Renal pelvis (tissue), 4 donors: Measurements from ENCODE around the gene PCGF2. TPM values are rescaled to one million over a fixed set of nuclear protein-coding genes. Genes with fewer than 3 reads are reported as not detected.

Experiments
- DNase-seq: peaks from one replicate; pipeline ENCODE4 v3.0.0-alpha.2; 2013
- polyA plus RNA-seq, 3 donors: library from polyadenylated mRNA; unstranded; fragments of 120-200 nt; gene quantifications; one replicate each; pipeline ENCODE4 v1.2.1, GENCODE V29; 2013; ENCODE audit not compliant: insufficient read length in 3 of 3

The PCGF2 gene
- polyA plus RNA-seq, 3 donors, result 77.2 to 86.4 (median 86.2) TPM

GRCh38 chr17:38752308-38753070 lies 4.4 kb upstream of the PCGF2 start, which contains the start of gene PSMB3:
Gene PSMB3, plus strand, starts transcription at chr17:38752741. Its CDS starts 86 bp downstream, at chr17:38752827.
- DNase-seq, result peak; percentile 99

DNA sequence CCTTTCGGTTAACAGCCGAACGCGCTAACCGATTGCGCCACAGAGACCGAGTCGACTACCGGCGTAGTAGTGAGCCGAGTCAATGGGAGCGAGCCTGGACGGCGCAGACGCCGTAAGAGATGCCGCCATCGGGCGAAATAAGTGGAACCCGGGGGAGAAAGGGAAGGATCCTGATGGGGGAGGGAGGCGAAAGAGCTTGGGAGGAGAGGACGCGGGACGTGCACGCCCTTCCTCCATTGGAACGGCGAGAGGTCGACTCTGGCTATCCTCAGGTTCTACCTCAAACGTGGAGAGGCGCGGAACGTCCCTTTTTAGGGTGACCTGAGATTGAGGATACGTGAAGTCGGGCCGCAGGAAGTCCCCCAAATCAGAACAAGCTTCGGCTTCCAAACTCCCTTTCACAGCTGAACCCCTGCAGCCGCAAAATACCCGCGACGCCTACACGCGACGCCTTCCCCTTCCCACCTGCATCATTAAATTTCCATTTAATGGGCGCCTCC lies 3.7 kb upstream of the PCGF2 start:
- peak; percentile 86 for DNase-seq

GRCh38 chr17:38751144-38751807 lies 3.1 kb upstream of the PCGF2 start:
- no peak for DNase-seq

- DNase-seq, result no peak
These were observed 2.4 kb upstream of the PCGF2 start for GRCh38 chr17:38750312-38751121.

- no peak for DNase-seq
These were observed 1.8 kb upstream of the PCGF2 start for GRCh38 chr17:38750044-38750311.

DNA sequence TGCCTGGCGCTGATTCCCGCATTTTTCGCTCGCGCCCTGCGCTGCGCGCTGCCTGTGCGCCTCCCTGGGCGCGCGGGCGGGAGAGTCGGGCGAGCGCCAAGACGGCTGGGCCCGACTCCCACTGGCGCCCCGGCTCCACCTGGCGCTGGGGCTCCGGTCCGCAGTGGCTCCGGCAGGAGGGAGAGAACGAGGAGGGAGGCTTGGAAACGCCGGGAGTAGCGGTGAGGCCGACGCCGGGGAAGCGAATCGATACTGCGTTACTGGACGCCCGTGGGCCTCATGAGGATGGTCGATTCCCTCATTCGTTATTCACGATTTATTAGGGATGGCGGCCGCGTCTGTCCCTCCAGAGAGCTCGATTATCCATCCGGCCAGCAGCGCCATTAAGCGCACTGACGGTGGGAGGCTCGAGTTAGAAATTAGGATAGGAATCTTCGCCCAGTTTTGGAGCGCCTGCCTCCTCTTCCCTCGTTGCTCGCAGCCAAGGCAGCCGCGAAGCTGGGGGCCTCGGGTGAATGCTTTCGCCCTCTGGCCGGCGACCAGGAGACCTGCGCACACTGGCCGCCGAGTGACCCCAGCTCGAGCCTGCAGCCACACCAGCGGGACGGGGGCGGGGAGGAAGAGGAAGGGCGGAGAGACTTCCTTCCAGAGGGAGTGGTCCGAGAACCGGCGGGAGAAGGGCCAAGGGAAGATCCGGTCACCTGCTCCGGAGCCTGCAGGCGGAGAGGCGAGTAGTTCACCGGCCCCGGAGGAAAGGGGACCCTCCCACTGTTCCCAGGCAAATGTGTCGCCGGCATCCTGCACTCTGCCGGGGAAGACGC lies 1.3 kb upstream of the PCGF2 start:
- DNase-seq, result peak; percentile 80

DNA sequence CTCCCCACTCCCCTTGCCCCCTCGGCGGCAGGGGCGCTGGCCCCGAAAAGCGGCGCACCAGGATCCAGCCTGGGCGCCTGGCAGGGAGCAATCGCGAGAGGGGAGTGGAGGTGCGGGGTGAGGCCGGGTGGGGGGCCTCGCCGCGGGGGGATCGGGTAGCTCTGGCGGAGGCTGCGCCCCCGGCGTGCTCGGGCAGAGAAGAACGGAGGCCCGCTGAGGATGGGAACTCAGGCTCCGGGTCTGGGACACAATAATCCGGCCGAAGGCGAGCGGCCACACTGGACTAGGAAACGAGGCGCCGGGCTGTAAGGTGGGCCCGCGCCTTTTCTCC lies 721 bp upstream of the PCGF2 start:
- no peak for DNase-seq

DNA sequence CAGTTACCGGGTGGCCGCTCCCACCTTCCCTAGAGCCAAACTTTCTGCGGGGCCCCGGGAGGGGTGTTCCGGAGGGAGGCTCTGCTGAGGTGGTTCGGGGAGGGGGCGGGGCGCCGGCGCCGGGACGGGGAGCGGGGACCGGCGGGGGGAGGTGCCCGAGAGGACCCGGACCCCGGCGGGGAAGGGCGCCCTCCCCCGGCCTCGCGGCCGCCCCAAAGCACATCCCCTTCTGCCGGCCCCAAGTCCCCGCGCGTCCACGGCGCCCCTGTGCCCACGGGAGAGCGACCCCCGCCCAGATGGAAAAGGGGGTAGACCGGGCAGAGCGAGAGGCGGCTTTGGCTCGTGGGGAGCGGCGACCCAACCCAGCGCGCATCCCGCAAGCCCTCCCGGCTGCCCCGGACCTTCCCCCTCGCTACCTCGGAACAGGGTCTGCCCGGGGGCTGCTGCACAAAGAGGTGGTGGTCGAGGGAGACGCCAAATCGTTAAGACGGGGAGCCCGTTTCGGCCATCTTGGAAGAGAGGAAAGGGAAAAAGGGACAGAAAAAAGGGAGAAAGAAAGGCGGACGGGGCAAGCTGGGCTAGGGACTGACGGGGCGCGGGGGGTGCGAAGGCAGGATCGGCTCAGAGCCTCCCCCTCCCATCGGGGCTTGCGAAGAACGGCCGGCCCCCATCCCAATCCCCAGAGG lies 530 bp downstream of the PCGF2 start:
- DNase-seq, result no peak

- DNase-seq, result no peak
These were observed 1.2 kb downstream of the PCGF2 start for GRCh38 chr17:38746849-38747462.

DNA sequence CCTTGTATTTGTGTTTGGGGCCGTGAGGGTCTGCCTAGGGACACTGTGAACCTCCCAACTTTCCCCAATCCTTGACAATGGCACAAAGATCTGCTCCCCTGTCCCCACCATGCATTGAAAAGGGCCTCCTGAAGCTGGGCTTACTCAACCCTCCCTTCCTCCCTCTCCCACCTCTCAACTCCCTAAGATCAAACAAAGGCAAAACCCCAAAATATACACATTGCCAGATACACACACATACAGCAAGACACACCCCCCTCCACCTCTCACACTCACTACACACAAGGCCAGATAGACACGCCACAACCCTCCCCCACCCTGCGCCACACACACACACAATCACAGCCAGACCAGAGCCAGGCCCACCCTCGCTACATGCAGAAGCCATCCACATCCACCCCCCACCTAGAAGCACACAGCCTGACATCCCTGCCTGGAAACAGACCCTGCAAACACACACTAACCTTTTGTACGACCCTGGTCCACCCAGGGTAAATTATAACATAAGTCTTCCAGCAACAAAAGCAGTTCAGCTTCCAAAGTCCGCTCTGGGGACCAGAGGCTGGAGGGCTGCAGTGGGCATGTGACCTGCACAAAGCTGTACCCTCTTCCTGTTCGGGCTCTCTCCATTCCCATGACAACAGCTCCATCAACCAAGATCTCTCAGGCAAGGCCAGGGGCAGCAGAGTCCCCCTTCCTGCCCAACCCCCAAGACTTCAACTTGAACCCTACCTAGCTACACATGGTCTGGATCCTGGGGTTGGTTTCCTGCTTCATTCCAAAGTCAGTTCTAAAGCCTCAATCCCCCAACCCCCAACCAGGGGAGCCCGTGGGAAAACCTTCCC lies 1.9 kb downstream of the PCGF2 start:
- no peak for DNase-seq

DNA sequence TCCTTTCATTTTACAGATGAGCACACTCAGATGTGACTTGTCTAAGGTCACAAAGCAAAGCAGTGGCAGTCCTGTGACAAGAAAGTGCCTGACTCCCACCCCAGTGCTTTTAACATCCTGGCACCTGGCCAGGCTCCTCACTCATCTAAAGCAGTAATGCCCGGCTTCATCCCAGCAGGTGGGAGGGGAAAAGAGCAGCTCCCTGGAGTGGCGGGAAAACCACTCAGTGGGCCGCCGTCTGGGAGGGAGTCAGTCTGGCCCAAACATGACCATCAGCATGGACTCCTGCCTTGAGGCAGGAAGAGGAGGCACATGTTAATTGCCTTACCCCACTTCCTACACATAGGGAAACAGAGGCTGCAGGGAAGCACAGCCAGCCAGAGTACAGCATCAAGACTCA lies 2.6 kb downstream of the PCGF2 start:
- DNase-seq, result no peak

GRCh38 chr17:38743556-38744171 lies 4.5 kb downstream of the PCGF2 start:
- DNase-seq, result no peak

DNA sequence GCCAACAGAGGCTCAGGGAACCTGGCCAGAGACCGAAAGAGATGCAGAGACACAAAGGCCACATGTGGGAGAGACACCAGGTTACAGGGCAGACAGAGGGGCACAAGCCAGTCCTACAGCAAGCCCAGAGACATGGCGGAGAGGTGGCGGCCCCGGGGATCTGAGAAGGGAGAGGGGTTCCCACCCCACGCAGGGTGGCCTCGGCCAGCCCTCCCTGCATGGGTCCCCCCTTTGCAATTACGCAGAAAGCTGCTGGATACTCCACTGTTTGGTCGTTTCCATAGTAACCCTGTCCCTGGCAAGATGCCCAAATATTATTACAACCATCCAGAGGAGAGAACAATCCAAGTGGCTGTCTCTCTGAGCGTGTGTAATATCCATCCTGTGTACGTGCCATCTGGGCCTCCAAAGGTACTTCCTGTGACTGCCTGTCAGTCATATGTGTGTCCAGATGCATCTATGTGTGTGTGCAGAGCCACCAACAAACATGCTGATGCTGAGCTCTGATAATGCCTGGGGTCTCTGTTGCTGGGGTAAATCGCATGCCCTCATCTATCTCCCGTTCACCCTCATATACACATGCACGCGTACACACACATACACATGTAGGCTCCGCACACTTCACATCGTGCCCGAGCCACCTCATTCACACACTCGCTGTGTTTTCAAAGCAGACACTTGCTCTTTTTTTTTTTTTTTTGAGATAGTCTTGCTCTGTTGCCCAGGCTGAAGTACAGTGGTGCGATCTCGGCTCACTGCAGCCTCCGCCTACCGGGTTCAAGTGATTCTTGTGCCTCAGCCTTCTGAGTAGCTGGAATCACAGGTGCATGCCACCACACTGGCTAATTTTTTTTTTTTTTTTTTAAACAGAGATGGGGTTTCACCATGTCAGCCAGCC lies 5.5 kb downstream of the PCGF2 start:
- peak; percentile 79 for DNase-seq

- no peak for DNase-seq
These were observed 6.2 kb downstream of the PCGF2 start for GRCh38 chr17:38741921-38742410.

DNA sequence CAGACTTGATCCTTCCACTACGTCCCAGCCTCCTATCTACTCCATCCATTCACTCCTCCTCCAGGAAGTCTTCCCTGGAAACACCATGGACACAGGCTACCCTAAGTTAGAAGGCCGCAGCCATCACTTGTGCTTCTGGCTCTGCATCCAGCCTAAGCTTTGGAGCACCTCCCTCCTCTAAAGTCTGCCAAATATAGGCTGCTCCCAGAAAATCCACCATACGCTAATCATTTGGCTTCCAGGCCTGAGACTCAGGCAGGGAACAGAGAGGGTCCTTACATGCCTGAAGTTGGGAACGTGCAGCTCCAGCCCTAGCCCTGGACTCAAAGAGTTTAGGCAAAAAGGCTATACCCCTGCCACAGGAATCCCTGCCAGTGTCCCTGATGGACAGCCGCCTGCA lies 6.7 kb downstream of the PCGF2 start:
- DNase-seq, result no peak

- no peak for DNase-seq
These were observed 7.3 kb downstream of the PCGF2 start for GRCh38 chr17:38740806-38741205.

- DNase-seq, result no peak
These were observed 8.1 kb downstream of the PCGF2 start for GRCh38 chr17:38740044-38740443.

DNA sequence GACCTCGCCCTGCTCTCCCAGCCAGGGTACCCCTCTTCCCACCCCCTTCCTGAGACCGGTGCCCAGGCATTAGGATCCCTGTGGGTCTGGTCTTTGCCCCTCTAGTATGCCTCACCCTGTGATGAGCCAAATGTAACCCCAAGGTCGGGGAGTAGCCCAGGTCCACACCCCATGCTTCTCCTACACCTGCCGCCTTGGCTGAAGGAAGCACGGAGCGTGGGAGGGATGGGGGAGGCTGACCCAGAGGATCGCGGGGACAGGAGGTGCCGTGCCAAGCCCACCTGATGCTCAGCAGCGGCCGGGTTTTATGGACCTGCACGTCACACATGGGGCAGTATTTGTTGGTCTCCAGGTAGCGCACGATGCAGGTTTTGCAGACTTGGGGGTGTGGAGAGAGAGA lies 8.8 kb downstream of the PCGF2 start:
- DNase-seq, result no peak
